ENCODE data around the gene THRB.

Gene THRB

GRCh38 chr3:24364359-24364758 is 130.3 kb downstream of the THRB start:
- no peak for TF ChIP-seq ZNF24 (tag by site-specific recombination; IDR thresholded peaks at IDR 0.05)
- TF ChIP-seq ZNF580 (tag by site-specific recombination; IDR thresholded peaks at IDR 0.05) = peak; percentile 70
- CTCF ChIA-PET = no interaction called here

GRCh38 chr3:24363242-24363641 is 131.4 kb downstream of the THRB start:
- Histone ChIP-seq H3K4me1 (ENCODE audit: control insufficient read depth, insufficient read depth, low read length) (peaks cover 6% of the 10 kb centered on the region; the same call in 1 of the 2 replicates), H3K36me3 (ENCODE audit: control insufficient read depth in 2 of 2, insufficient read depth in 1 of 2, low read length in 2 of 2) (no peaks in the 10 kb centered on the region), H3K4me3 (ENCODE audit: low read depth, low read length) (no peak overlapping the region), H3K9me3 (ENCODE audit: control insufficient read depth, insufficient read depth, low read depth, low read length) (no peaks in the 10 kb centered on the region), H3K27ac (ENCODE audit: extremely low read depth, low read depth, low read length) (no peak overlapping the region)
- TF ChIP-seq ZSCAN16 (tag by site-specific recombination; IDR thresholded peaks at IDR 0.05) (peak; percentile 81), ZNF555 (tag by site-specific recombination; conservative IDR thresholded peaks at IDR 0.05) (no peak), GLIS1 (tag by site-specific recombination; IDR thresholded peaks at IDR 0.05) (peak; percentile 37; the same call in 1 of the 2 replicates), ZNF600 (tag by site-specific recombination; IDR thresholded peaks at IDR 0.05) (peak; percentile 50; the same call in 1 of the 2 replicates), ZNF426 (tag by site-specific recombination; IDR thresholded peaks at IDR 0.05) (no peak), ZBTB6 (tag by site-specific recombination; IDR thresholded peaks at IDR 0.05) (peak; percentile 44; the same call in 1 of the 2 replicates), PRDM6 (tag by site-specific recombination; IDR thresholded peaks at IDR 0.05) (peak; percentile 65)
- ChIA-PET CTCF (no interaction called here), POLR2A (no interaction called here)

More at GRCh38 chr3:24364359-24364758, 130.3 kb downstream of the THRB start:
- no peaks in the 10 kb centered on the region for H3K36me3 ChIP-seq (ENCODE audit: control insufficient read depth in 2 of 2, insufficient read depth in 1 of 2, low read length in 2 of 2)
- H3K9me3 ChIP-seq (ENCODE audit: control insufficient read depth, insufficient read depth, low read depth, low read length) = no peaks in the 10 kb centered on the region
- no peak overlapping the region for H3K4me3 ChIP-seq (ENCODE audit: low read depth, low read length)
- no peak overlapping the region for H3K27ac ChIP-seq (ENCODE audit: extremely low read depth, low read depth, low read length)
- peaks cover 6% of the 10 kb centered on the region; the same call in 1 of the 2 replicates for H3K4me1 ChIP-seq (ENCODE audit: control insufficient read depth, insufficient read depth, low read length)
- POLR2A ChIA-PET = no interaction called here

GRCh38 chr3:24361623-24362022 is 133.0 kb downstream of the THRB start:
- POLR2A ChIA-PET = no interaction called here
- H3K4me1 ChIP-seq (ENCODE audit: control insufficient read depth, insufficient read depth, low read length) = peaks cover 3% of the 10 kb centered on the region; the same call in 1 of the 2 replicates
- no peak for TF ChIP-seq HOXD13 (CRISPR knock-in tag; IDR thresholded peaks at IDR 0.05; ENCODE audit: borderline replicate concordance)
- TF ChIP-seq ZNF121 (tag by site-specific recombination; IDR thresholded peaks at IDR 0.05) = no peak
- TF ChIP-seq ZNF549 (tag by site-specific recombination; IDR thresholded peaks at IDR 0.05) = no peak
- TF ChIP-seq PRDM2 (tag by site-specific recombination; IDR thresholded peaks at IDR 0.05; ENCODE audit: borderline replicate concordance) = no peak
- TF ChIP-seq ZNF830 (tag by site-specific recombination; IDR thresholded peaks at IDR 0.05; ENCODE audit: low read depth) = no peak
- TF ChIP-seq ZNF677 (tag by site-specific recombination; IDR thresholded peaks at IDR 0.05) = no peak
- no peak for TF ChIP-seq ZNF133 (tag by site-specific recombination; IDR thresholded peaks at IDR 0.05)
- no peak for TF ChIP-seq ZNF639 (tag by site-specific recombination; IDR thresholded peaks at IDR 0.05)
- no peak for TF ChIP-seq ZNF473 (tag by site-specific recombination; IDR thresholded peaks at IDR 0.05)
- TF ChIP-seq ZNF670 (tag by site-specific recombination; IDR thresholded peaks at IDR 0.05; ENCODE audit: low read depth) = no peak
- no peak for TF ChIP-seq WT1 (tag by site-specific recombination; IDR thresholded peaks at IDR 0.05)
- no peak for TF ChIP-seq ZNF626 (tag by site-specific recombination; IDR thresholded peaks at IDR 0.05)
- H3K36me3 ChIP-seq (ENCODE audit: control insufficient read depth in 2 of 2, insufficient read depth in 1 of 2, low read length in 2 of 2) = no peaks in the 10 kb centered on the region
- H3K27ac ChIP-seq (ENCODE audit: extremely low read depth, low read depth, low read length) = no peak overlapping the region
- H3K4me3 ChIP-seq (ENCODE audit: low read depth, low read length) = no peak overlapping the region
- CTCF ChIA-PET = interaction anchor here (0.6 kb wide), 1 partner anchor 212 kb away, joined by 5 read pairs; no protein-coding TSS in a partner anchor
- no peaks in the 10 kb centered on the region for H3K9me3 ChIP-seq (ENCODE audit: control insufficient read depth, insufficient read depth, low read depth, low read length)
